Dedifferentiated amniotic fluid mesenchymal stem cell (primary cell): ENCODE data around the gene AKR1E2.

Source experiments
- DNase-seq: peaks from one replicate; pipeline ENCODE4 v3.0.0-alpha.2; 2016; ENCODE audit errors: extremely low spot score

AKR1E2 gene

DNA sequence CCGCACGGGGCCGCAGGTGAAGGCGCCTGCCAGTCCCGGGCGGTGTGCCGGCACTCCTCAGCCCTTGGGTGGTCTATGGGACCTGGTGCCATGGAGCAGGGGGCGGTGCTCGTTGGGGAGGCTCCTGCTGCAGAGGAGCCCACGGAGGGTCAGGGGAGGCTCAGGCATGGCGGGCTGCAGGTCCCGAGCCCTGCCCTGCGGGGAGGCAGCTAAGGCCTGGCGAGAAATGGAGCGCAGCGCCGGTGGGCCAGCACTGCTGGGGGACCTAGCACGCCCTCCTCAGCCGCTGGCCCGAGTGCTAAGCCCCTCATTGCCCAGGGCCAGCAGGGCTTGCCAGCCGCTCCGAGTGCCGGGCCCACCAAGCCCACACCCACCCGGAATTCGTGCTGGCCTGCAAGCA is 18.9 kb downstream of the AKR1E2 start:
- no peak for DNase-seq

GRCh38 chr10:4845766-4846165 is 19.8 kb downstream of the AKR1E2 start:
- no peak for DNase-seq

DNA sequence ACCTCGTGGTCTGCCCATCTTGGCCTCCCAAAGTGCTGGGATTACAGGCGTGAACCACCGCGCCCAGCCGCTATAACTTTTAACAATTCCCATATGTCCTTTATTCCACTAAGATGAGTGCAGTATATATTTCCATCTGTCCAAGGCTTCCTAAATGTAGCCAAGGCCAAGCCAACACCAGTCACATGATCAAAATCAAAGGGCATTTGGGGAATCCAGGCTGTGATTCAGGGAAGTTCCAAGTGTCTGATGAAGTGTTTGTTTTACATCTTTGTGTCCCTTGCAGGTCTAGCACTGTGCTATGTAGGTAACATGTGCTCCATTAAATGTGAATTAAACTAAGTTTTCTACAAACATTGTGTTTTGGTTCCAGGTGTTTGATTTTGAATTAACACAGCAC is 20.8 kb downstream of the AKR1E2 start:
- no peak for DNase-seq

DNA sequence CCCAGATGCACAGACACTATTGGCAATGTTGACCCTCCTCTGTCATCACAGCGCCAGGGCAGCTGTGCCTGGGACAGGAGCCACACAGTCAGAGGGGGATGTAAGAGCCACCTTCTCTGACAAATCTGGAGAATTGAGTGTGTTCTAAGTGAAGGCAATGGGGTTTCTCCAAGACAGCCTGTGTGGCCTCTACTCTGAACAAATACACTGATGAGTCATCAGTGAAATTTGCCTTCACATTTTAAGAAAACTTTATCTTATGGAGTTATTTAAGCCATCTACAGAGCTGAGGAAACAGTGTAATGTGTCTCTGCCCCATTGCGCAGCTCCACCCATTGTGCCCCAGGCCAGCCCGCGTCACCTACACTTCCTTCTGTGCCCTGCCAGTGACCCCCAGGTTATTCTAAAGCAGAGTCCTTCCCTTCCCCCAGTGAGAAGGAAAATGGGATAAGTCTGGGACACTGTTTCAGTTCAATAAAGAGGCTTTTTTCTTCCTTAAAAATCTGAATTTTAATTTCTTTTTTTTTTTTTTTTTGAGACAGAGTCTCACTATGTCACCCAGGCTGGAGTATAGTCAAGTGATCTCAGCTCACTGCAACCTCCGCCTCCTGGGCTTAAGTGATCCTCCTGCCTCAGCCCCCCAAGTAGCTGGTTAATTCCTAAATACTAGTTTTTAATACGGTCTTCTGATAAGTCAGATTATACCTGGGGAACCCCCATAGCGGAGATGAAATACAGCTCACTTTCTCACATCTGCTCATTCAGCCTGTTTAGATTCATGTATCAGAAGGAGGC is 21.8 kb downstream of the AKR1E2 start:
- peak; percentile 84 for DNase-seq

- no peak for DNase-seq
These were observed 22.5 kb downstream of the AKR1E2 start for GRCh38 chr10:4848356-4849041.

DNA sequence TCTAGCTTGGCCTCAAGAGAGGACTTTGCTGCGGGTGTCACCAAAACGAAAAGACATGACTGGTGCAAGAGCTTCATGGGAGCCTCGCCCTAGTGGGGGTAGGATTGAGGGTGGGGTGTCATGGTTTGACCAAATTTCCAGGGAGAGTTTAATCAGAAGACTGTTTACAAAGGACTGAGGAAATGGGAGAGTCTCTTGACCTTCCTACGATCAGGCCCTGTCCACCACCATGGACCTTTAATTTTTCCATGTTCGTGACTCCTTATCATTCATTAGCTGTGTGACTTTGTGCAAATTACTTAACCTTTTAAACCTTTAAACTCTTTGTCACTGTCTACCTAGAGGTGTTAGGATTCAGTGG is 23.0 kb downstream of the AKR1E2 start:
- no peak for DNase-seq

GRCh38 chr10:4849555-4850242 is 23.7 kb downstream of the AKR1E2 start:
- DNase-seq = peak; percentile 95

DNA sequence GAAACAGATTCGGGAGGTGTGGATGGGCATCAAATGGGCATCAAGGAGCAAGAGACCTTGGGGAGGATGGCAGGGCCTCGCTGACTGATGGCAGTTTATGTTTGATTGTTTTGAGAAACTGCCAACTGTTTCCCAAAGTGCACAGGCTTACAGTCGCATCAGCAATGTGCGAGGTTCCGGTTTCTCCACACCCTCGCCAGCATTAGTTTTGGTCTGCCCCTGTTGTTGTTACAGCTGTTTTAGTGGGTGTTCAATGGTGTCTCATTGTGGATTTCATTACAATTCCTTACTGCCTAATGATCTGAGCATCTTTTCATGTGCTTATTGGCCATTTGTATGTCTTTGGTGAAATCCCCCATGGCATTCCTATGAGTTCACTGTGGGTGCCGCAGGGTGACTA is 24.4 kb downstream of the AKR1E2 start:
- DNase-seq = no peak

DNA sequence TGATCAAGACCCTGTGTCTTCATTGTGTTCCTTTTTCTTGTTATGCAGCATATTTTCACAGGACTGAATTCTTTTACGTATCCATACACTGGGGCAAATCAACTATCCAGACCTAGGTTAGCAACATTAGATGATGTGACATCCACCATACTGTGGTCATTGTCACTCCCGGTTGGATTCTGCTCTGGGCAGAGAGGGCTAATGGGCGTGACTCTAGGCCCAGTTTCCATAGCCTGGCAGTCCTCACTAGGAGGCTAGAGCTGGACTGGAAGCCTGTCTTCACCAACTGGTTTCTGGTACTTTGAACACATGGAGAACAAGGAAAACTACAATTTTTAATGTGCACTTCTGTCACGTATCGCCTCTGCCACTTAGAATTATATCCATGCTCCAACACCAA is 25.2 kb downstream of the AKR1E2 start:
- DNase-seq = no peak

- DNase-seq = no peak
These were observed 25.8 kb downstream of the AKR1E2 start for GRCh38 chr10:4851846-4852245.

DNA sequence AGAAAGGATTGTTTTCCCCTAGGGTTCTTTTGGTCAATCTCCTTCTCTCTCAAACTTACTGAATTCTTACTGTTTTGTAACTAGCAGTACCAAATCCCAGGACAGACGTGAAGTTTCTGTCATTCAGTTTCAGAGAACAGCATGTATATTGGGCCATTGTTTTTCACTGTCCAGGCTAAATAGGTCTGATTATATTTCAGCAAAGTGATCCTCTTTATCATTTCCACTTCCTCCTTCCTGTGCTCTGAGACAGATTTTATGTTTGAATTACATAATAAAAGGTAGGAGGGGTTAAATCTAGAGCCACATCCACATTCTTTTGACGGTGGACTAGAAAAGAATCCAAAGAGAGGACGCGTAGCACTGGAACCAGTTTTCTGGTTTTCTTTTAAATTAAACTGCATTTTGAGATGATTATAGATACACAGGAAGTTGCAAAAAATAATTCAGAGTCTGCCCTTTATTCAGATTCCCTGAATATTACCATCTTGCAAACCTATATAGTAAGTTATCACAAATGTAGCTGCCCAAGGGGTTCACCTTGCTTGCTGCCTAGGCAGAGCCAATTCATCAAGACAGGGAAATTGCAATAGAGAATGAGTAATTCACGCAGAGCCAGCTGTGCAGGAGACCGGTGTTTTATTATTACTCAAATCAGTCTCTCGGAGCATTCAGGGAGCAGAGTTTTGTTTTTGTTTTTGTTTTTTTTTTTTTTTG is 40.1 kb downstream of the AKR1E2 start:
- DNase-seq = no peak

- DNase-seq = no peak
These were observed 41.1 kb downstream of the AKR1E2 start for GRCh38 chr10:4867109-4867519.

- no peak for DNase-seq
These were observed 41.7 kb downstream of the AKR1E2 start for GRCh38 chr10:4867520-4868356.

DNA sequence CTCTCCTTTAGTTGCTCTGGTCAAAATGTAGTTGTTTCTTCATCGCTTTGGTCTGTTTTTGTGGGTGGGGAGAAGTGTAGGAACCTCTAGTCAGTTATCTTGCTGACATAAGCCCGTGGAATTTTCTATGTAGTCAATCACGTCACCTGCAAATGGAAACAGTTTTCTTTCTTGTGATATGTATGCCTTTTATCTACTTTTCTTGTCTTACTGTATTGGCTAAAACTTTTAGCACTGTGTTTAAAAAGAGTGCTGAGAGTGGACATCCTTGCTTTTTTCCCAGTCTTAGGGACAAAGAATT is 42.3 kb downstream of the AKR1E2 start:
- DNase-seq = no peak

DNA sequence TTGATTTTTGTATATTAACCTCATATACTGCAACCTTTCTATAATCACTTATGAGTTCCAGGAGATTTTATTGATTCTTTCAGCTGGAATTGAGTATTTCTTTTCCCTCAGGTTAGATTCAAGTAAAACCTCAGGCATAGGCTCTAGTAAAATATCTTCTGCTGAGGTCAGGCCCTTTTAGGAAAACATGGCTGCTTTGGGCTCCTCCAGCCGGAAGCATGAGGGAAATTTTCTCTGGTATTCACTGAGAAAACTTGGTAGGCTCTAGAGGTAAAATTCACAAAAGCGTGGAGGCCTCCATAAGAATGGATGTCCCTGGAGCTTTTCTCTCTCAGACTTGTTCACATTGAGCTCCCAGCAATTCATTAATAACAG is 56.7 kb downstream of the AKR1E2 start:
- DNase-seq = no peak

DNA sequence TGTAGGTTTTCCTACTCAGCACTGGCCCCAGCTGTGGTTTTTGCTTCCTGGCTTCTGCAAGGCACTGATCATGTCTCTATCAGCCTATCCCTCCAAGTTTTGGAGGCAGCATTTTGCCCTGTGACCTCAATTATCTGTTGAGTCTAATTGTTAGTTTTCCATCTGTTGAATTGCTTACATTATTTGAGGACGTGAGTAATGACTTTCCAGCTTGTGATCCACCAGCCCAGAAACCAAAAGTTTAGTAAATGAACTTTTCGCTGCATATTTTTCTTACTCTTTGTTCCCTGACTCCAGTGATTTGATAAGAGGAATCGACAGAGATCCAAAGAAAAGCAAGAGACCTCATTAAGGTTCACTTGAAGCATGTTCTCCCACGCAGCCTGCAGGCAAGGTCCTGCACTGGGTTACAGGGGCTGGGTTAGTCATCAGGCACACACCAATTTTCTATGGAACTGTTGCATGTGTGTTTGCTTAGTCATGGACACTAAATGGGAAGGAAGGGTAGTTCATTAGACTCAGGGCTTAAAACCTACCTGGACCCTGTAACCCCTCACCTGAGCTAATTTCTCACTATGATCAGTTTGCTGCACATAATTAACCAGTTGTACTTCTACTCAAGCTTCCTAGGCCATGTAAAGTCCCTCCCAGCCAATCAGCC is 57.2 kb downstream of the AKR1E2 start:
- no peak for DNase-seq

GRCh38 chr10:4885162-4885561 is 59.2 kb downstream of the AKR1E2 start:
- DNase-seq = no peak

- no peak for DNase-seq
These were observed 61.5 kb downstream of the AKR1E2 start for GRCh38 chr10:4887501-4887900.

DNA sequence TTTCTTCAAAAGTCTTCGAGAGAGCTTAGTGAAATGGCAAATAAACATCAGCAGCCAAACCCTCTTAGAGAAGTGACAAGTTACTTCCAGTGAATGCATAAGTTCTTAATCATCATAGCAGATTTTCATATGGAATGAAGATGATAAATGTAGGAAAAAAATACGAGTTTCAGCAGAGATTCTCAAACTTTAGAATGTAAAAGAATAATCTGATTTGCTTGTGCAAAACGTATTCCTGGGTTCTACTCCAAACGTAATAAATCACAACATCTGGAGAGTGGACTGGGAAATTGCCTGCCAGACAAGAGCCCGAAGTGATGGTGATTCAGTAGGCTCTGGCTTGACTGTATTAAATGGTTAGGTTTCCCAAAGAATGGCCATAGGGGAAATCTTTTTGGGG is 62.2 kb downstream of the AKR1E2 start:
- DNase-seq = no peak

DNA sequence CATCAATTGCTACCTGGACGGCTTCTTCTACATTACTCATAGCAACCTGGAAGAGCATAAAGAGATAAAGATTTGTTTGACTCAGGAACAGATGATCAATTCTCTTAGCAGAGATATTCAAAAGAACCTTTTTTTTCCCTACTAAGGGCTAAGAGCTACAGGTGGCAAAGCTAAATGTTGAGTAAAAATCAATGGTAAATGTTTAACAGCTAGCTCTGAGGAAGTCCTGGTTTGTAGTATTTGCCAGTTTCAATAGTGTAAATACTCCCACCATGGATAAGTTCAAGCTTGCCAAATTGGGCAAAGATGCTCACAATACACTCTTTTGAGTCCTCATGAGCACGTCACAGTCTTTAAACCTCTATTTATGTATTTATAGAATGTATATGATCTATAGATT is 64.0 kb downstream of the AKR1E2 start:
- no peak for DNase-seq

DNA sequence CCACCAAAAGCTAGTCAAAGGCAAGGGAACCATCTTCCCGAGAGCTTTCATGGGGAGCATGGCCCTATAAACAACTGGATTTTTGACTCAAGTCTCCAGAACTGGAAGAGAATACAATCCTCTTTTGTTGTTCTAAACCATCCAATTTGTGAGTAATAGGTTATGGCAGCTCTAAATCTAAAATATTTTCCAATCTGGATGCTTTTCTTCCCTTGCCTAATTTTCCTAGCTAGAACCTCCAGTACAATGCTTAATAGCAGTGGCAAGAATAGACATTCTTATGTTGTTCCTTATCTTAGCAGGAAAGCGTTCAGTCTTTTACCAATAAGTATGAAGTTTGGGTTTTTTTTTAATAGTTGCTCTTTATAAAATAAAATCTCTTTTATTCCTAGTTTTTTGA is 66.7 kb downstream of the AKR1E2 start:
- DNase-seq = no peak
